ENCODE measurements around the gene KLK11.
A peak's percentile ranks its signal among the peaks of the same experiment; 100 is the strongest.

Gene KLK11

DNA sequence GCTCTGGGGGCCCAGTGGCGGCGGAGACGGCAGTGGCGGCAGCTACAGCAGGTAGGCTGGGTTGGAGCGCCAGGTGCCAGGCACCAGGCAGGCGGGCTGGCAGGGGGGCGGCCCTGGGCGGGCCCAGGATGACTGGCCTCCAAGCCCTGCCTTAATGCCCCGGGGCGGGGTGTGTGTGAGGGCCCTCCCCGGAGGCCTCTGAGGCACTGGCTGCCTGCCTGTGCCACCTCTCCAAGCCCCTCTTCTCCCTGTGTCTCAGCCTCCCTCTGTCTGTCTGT is at the start of gene KLK11:
Gene KLK11 (minus strand): TSS at position 63 of the 278 bp plus-strand sequence. CDS start 985 bp downstream, outside the sequence.
- no peak for DNase-seq (ENCODE audit: low read depth, low spot score)
- no peak within 1 kb of the TSS; the same call in 1 of the 2 replicates for H3K4me3 ChIP-seq (ENCODE audit: low read length)
- no CpG with 5 or more reads among the region's 11 CpGs for WGBS (ENCODE audit: insufficient coverage, insufficient read length)
- peaks cover 2% of the 10 kb centered on the region; the same call in 1 of the 2 replicates for H3K4me1 ChIP-seq (ENCODE audit: control insufficient read depth, insufficient read depth, low read length)
- no peaks in the 10 kb centered on the region for H3K27me3 ChIP-seq (ENCODE audit: control insufficient read depth, insufficient read depth, low read length)
- no peak within 1 kb of the TSS for H3K27ac ChIP-seq (ENCODE audit: low read length)
- H3K9me3 ChIP-seq (ENCODE audit: control insufficient read depth, insufficient read depth, low read length) = no peaks in the 10 kb centered on the region
- no peaks in the 10 kb centered on the region for H3K36me3 ChIP-seq (ENCODE audit: control insufficient read depth, insufficient read depth, low read length)

GRCh38 chr19:51075998-51076397 is 49.6 kb upstream of the KLK11 start:
- Histone ChIP-seq H3K9me3 (ENCODE audit: control insufficient read depth, insufficient read depth, low read length) (no peaks in the 10 kb centered on the region), H3K27me3 (ENCODE audit: control insufficient read depth, insufficient read depth, low read length) (no peaks in the 10 kb centered on the region), H3K27ac (ENCODE audit: low read length) (no peak overlapping the region), H3K4me3 (ENCODE audit: low read length) (no peak overlapping the region), H3K36me3 (ENCODE audit: control insufficient read depth, insufficient read depth, low read length) (no peaks in the 10 kb centered on the region), H3K4me1 (ENCODE audit: control insufficient read depth, insufficient read depth, low read length) (peaks cover 2% of the 10 kb centered on the region; the same call in 1 of the 2 replicates)
- no CpG with 5 or more reads among the region's 5 CpGs for WGBS (ENCODE audit: insufficient coverage, insufficient read length)
- no peak for DNase-seq (ENCODE audit: low read depth, low spot score)

DNA sequence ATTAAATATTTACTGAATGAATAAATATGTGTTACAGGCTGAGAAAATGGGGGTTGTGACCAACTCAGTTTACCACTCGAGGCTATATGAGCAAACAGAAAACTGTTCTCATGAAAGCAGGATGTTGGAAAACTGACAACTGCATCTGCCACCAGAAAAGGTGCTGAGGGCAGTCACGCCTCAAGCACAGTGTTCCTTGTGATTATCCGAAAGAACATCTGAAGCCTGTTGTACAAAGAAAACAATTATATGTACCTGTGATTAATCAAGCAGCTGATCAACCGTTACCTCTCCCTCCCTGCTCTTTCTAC is 44.6 kb upstream of the KLK11 start:
- H3K4me3 ChIP-seq (ENCODE audit: low read length) = no peak overlapping the region
- DNase-seq (ENCODE audit: low read depth, low spot score) = no peak
- no peaks in the 10 kb centered on the region for H3K27me3 ChIP-seq (ENCODE audit: control insufficient read depth, insufficient read depth, low read length)
- H3K4me1 ChIP-seq (ENCODE audit: control insufficient read depth, insufficient read depth, low read length) = no peaks in the 10 kb centered on the region
- H3K27ac ChIP-seq (ENCODE audit: low read length) = no peak overlapping the region
- H3K9me3 ChIP-seq (ENCODE audit: control insufficient read depth, insufficient read depth, low read length) = no peaks in the 10 kb centered on the region
- no peaks in the 10 kb centered on the region for H3K36me3 ChIP-seq (ENCODE audit: control insufficient read depth, insufficient read depth, low read length)
- WGBS (ENCODE audit: insufficient coverage, insufficient read length) = no CpG with 5 or more reads among the region's 4 CpGs

DNA sequence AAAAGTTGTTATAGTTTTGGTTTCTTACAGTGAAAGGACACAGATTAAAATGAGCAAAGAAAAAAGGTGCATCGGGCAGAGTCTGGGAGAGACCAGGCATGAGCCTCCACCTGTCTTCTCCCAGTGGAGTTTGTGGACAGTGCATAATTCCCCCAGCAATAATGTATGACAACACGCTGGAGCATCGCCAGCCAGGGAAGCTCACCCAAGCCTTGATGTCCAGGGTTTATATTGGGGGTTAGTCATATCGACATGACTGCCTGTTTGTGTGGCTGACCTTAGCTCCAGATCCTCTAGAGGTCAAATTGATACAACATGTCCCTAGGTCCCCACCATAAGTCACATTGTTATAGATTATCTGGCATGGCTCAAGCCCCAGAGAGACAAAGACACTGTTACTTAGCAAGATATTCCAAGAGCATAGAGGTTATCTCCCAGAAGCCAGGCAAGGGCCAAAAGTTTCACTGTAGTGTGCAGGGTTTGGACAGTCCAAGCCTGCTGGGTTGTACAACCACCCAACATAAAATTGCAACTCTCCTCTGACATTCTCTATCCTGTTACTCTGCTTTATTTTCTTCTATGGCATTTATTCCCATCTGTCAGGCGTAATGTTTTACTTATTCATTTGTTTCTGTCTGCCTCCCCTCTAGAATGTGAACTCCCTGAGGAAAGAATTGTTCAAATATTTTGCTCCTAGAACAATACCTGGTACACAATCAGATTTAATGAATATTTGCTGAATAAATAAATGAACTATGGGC is 44.1 kb upstream of the KLK11 start:
- Histone ChIP-seq H3K9me3 (ENCODE audit: control insufficient read depth, insufficient read depth, low read length) (no peaks in the 10 kb centered on the region), H3K36me3 (ENCODE audit: control insufficient read depth, insufficient read depth, low read length) (no peaks in the 10 kb centered on the region), H3K4me3 (ENCODE audit: low read length) (no peak overlapping the region), H3K27ac (ENCODE audit: low read length) (no peak overlapping the region), H3K27me3 (ENCODE audit: control insufficient read depth, insufficient read depth, low read length) (no peaks in the 10 kb centered on the region), H3K4me1 (ENCODE audit: control insufficient read depth, insufficient read depth, low read length) (no peaks in the 10 kb centered on the region; the same call in 1 of the 2 replicates)
- WGBS (ENCODE audit: insufficient coverage, insufficient read length) = no CpG with 5 or more reads among the region's 5 CpGs
- no peak for DNase-seq (ENCODE audit: low read depth, low spot score)

DNA sequence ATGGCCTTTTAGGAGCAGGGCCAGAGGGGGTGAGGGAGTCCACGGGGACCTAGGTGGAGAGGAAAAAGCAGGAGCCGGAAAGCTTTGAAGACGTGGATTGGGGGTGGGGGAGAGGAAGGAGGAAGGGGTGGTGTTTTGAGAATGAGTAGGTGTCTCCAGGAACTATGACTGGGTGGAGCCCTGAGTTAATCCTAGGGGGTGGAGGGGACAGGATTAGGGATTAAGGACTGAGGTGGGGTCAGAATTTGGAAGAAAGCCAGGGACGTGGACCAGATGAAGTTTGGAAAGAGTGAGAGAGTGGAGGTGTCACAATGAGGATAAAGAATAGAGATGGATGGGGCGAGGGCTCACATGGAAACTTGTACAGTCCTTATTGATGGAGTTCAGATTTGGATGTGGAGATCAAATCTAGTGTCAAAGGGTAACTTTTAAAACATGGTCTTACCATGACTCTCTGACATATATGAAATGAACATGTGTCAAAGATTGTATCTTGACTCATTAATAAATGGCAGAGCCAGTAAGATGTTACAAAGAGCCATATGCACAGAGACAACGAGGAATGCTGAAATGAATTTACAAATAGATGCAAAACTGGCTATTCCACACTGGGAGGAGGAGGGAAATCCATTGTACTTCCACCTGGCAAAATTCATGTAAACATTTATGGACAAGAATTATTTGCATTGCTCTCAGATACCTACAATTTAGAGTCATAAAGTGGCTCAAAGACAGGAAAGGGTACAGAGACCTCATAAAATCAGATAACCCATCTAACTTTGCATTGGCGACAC is 40.2 kb upstream of the KLK11 start:
- DNase-seq (ENCODE audit: low read depth, low spot score) = no peak
- Histone ChIP-seq H3K27ac (ENCODE audit: low read length) (no peak overlapping the region), H3K4me1 (ENCODE audit: control insufficient read depth, insufficient read depth, low read length) (no peaks in the 10 kb centered on the region; the same call in 1 of the 2 replicates), H3K4me3 (ENCODE audit: low read length) (no peak overlapping the region), H3K9me3 (ENCODE audit: control insufficient read depth, insufficient read depth, low read length) (no peaks in the 10 kb centered on the region), H3K36me3 (ENCODE audit: control insufficient read depth, insufficient read depth, low read length) (no peaks in the 10 kb centered on the region), H3K27me3 (ENCODE audit: control insufficient read depth, insufficient read depth, low read length) (no peaks in the 10 kb centered on the region)
- 100% methylated on average over 3 of the region's 7 CpGs for WGBS (ENCODE audit: insufficient coverage, insufficient read length)

DNA sequence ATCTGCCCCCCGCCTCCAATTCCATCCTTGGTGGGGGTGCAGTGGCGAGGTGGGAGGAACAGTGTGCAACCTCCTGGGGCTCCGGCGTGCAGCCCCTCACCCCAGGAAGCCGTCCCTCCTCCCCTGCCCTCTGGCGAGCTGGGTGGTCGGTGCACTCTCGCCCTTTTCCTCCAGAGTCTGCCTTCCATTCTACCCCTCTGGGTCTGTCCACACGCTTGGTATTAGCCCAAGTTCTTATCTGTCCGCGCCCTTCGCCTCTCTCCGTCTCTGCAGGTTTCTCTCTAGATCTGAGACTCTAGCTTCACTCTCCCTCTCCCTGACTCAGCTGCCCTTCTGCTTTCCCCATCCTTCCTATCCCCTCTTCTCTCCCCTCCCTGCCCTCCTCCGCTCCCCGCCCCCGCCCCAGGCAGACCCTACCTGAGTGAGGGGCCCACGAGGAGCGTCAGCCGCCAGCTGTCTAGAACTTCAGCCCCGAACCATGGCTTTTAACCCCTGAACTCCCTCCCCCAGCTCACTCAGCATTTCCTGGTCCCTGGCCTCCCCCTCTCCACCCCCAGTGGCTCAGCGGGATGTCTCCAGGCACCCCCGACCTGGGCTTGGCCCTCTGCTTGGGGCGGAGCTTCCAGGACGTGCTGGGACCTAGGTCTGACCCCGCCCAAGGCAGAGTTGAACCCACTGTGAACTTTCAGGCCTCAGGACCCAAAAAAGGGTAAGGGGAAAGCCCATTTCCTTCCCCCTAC is 39.0 kb upstream of the KLK11 start:
- no CpG with 5 or more reads among the region's 25 CpGs for WGBS (ENCODE audit: insufficient coverage, insufficient read length)
- DNase-seq (ENCODE audit: low read depth, low spot score) = no peak
- Histone ChIP-seq H3K27me3 (ENCODE audit: control insufficient read depth, insufficient read depth, low read length) (no peaks in the 10 kb centered on the region), H3K4me1 (ENCODE audit: control insufficient read depth, insufficient read depth, low read length) (no peaks in the 10 kb centered on the region; the same call in 1 of the 2 replicates), H3K9me3 (ENCODE audit: control insufficient read depth, insufficient read depth, low read length) (no peaks in the 10 kb centered on the region), H3K27ac (ENCODE audit: low read length) (no peak overlapping the region), H3K4me3 (ENCODE audit: low read length) (peak overlapping the region; percentile 52; the same call in 1 of the 2 replicates), H3K36me3 (ENCODE audit: control insufficient read depth, insufficient read depth, low read length) (no peaks in the 10 kb centered on the region)

GRCh38 chr19:51064534-51065220 is 38.3 kb upstream of the KLK11 start, which contains the start of gene KLK13:
Gene KLK13 (minus strand): TSS chr19:51065092. CDS start chr19:51065067, 25 bp downstream.
- Histone ChIP-seq H3K4me1 (ENCODE audit: control insufficient read depth, insufficient read depth, low read length) (no peaks in the 10 kb centered on the region; the same call in 1 of the 2 replicates), H3K4me3 (ENCODE audit: low read length) (peak within 1 kb of the TSS; percentile 52; the same call in 1 of the 2 replicates), H3K36me3 (ENCODE audit: control insufficient read depth, insufficient read depth, low read length) (no peaks in the 10 kb centered on the region), H3K27ac (ENCODE audit: low read length) (no peak within 1 kb of the TSS), H3K27me3 (ENCODE audit: control insufficient read depth, insufficient read depth, low read length) (no peaks in the 10 kb centered on the region), H3K9me3 (ENCODE audit: control insufficient read depth, insufficient read depth, low read length) (no peaks in the 10 kb centered on the region)
- DNase-seq (ENCODE audit: low read depth, low spot score) = no peak
- WGBS (ENCODE audit: insufficient coverage, insufficient read length) = no CpG with 5 or more reads among the region's 38 CpGs

GRCh38 chr19:51063664-51064063 is 37.2 kb upstream of the KLK11 start:
- Histone ChIP-seq H3K36me3 (ENCODE audit: control insufficient read depth, insufficient read depth, low read length) (no peaks in the 10 kb centered on the region), H3K27ac (ENCODE audit: low read length) (no peak overlapping the region), H3K4me3 (ENCODE audit: low read length) (no peak overlapping the region), H3K9me3 (ENCODE audit: control insufficient read depth, insufficient read depth, low read length) (no peaks in the 10 kb centered on the region), H3K27me3 (ENCODE audit: control insufficient read depth, insufficient read depth, low read length) (no peaks in the 10 kb centered on the region), H3K4me1 (ENCODE audit: control insufficient read depth, insufficient read depth, low read length) (no peaks in the 10 kb centered on the region; the same call in 1 of the 2 replicates)
- DNase-seq (ENCODE audit: low read depth, low spot score) = no peak
- WGBS (ENCODE audit: insufficient coverage, insufficient read length) = no CpG with 5 or more reads among the region's 7 CpGs

DNA sequence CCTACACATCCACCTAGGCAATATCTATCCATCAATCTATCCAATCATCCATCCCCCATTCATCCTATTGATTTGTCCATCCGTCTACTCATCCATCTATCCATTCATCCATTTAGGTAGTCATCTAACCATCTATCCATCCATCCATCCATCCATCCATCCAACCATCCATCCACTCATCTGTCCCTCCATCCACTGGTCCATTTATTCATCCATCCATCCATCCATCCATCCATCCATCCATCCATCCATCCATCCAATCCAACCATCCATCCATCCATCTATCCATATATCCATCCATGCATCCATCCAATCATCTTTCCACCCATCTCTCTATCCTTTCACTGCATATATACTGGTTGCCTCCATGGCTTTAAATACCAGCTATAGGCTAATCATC is 34.6 kb upstream of the KLK11 start:
- Histone ChIP-seq H3K4me3 (ENCODE audit: low read length) (no peak overlapping the region), H3K4me1 (ENCODE audit: control insufficient read depth, insufficient read depth, low read length) (no peaks in the 10 kb centered on the region; the same call in 1 of the 2 replicates), H3K27ac (ENCODE audit: low read length) (no peak overlapping the region), H3K27me3 (ENCODE audit: control insufficient read depth, insufficient read depth, low read length) (no peaks in the 10 kb centered on the region), H3K36me3 (ENCODE audit: control insufficient read depth, insufficient read depth, low read length) (no peaks in the 10 kb centered on the region), H3K9me3 (ENCODE audit: control insufficient read depth, insufficient read depth, low read length) (no peaks in the 10 kb centered on the region)
- WGBS (ENCODE audit: insufficient coverage, insufficient read length) = 100% methylated on average over 1 of the region's 1 CpG
- no peak for DNase-seq (ENCODE audit: low read depth, low spot score)

GRCh38 chr19:51060336-51060735 is 33.9 kb upstream of the KLK11 start:
- Histone ChIP-seq H3K27ac (ENCODE audit: low read length) (no peak overlapping the region), H3K4me3 (ENCODE audit: low read length) (no peak overlapping the region), H3K4me1 (ENCODE audit: control insufficient read depth, insufficient read depth, low read length) (no peaks in the 10 kb centered on the region), H3K27me3 (ENCODE audit: control insufficient read depth, insufficient read depth, low read length) (no peaks in the 10 kb centered on the region), H3K9me3 (ENCODE audit: control insufficient read depth, insufficient read depth, low read length) (no peaks in the 10 kb centered on the region), H3K36me3 (ENCODE audit: control insufficient read depth, insufficient read depth, low read length) (no peaks in the 10 kb centered on the region)
- DNase-seq (ENCODE audit: low read depth, low spot score) = no peak
- 100% methylated on average over 1 of the region's 4 CpGs for WGBS (ENCODE audit: insufficient coverage, insufficient read length)

Measured in iPS DF 6.9 (cell line).